B cell (primary cell): ENCODE data around the gene C18orf63. TPM values are rescaled to one million over a fixed set of nuclear protein-coding genes. Genes with fewer than 3 reads are reported as not detected.

ENCODE experiments used
- ATAC-seq: fragments of 200-7000 bp; cut with Tn5 transposase; one replicate; pipeline ENCODE4 v1.10.0; 2021; ENCODE audit warnings: low read depth, mild to moderate bottlenecking, moderate number of reproducible peaks, moderate library complexity
- CTCF ChIA-PET: fragments of 350-600 bp; sonication (Branson Sonifier 250); formaldehyde crosslinking; loops from one replicate; lab custom pipeline; 2021; ENCODE audit warnings: antibody characterized with exemption, inconsistent platforms; lab: Charles Lee
- POLR2A ChIA-PET: fragments of 350-600 bp; sonication (Branson Sonifier 250); formaldehyde crosslinking; loops from one replicate; lab custom pipeline; 2021; ENCODE audit warnings: antibody characterized with exemption; lab: Charles Lee
- DNase-seq: peaks from one replicate; pipeline ENCODE4 v3.0.0; 2013
- H2AFZ ChIP-seq: 2 replicates; pipeline ENCODE4 v1.6.1; 2012; ENCODE audit warnings: mild to moderate bottlenecking, low read depth, low read length; ENCODE audit not compliant: insufficient read depth, poor library complexity, severe bottlenecking
- H3K27ac ChIP-seq, 2 donors: 1 replicate in 1 of 2; 2 replicates in 1 of 2; pipeline ENCODE4 v1.5.1; 2012 to 2013; ENCODE audit warnings: low read length in 2 of 2, mild to moderate bottlenecking in 2 of 2, moderate library complexity in 1 of 2
- H3K27me3 ChIP-seq, 4 experiments: fragments of 200-600 bp in 1 of 4; sonication (generic) in 1 of 4; replicated peaks in 1 of 4; 1 replicate in 2 of 4; 2 replicates in 2 of 4; pipeline versions ENCODE4 v1.6.1 to v1.7.0; 2013 to 2016; ENCODE audit warnings: low read length in 3 of 4, mild to moderate bottlenecking in 2 of 4, mixed read lengths in 1 of 4, moderate library complexity in 1 of 4; ENCODE audit not compliant: insufficient read depth in 4 of 4, control insufficient read depth in 3 of 4; ENCODE audit errors: control extremely low read depth in 1 of 4
- H3K36me3 ChIP-seq, 2 experiments: replicated peaks in 1 of 2; 1 replicate in 1 of 2; 2 replicates in 1 of 2; pipeline versions ENCODE4 v1.6.1 to v1.7.1; 2013; ENCODE audit warnings: low read length in 1 of 2; ENCODE audit not compliant: insufficient read depth in 2 of 2, control insufficient read depth in 1 of 2; ENCODE audit errors: control extremely low read depth in 1 of 2, extremely low read depth in 1 of 2
- H3K4me1 ChIP-seq, 2 donors: fragments of 200-600 bp in 1 of 2; sonication (generic) in 1 of 2; 1 replicate in 1 of 2; 2 replicates in 1 of 2; pipeline versions ENCODE4 v1.5.1 to v1.6.1; 2013 to 2017; ENCODE audit warnings: low read length in 2 of 2; ENCODE audit not compliant: control insufficient read depth in 2 of 2, insufficient read depth in 2 of 2
- H3K4me2 ChIP-seq: replicated peaks from 2 replicates; pipeline ENCODE3; 2012; ENCODE audit warnings: mild to moderate bottlenecking, low read depth, low read length; ENCODE audit not compliant: poor library complexity, severe bottlenecking
- H3K4me3 ChIP-seq, 5 experiments: fragments of 200-600 bp in 1 of 5; sonication (generic) in 1 of 5; 1 replicate in 3 of 5; 2 replicates in 2 of 5; pipeline versions ENCODE4 v1.5.1 to v1.7.0; 2011 to 2016; ENCODE audit warnings: low read length in 4 of 5, mild to moderate bottlenecking in 4 of 5, low read depth in 2 of 5, control low read depth in 1 of 5, moderate library complexity in 1 of 5; ENCODE audit not compliant: insufficient read depth in 1 of 5; ENCODE audit errors: control extremely low read depth in 1 of 5, extremely low read depth in 1 of 5
- H3K79me2 ChIP-seq: fragments of 200-600 bp; sonication (generic); one replicate; pipeline ENCODE4 v1.6.0; 2016; ENCODE audit warnings: low read length; ENCODE audit not compliant: control insufficient read depth, insufficient read depth
- H3K9ac ChIP-seq: fragments of 200-600 bp; sonication (generic); 2 replicates; pipeline ENCODE4 v1.6.1; 2017; ENCODE audit warnings: mild to moderate bottlenecking, low read length, moderate library complexity
- H3K9me3 ChIP-seq, 3 donors: one replicate each; pipeline versions ENCODE4 v1.6.1 to v1.7.1; 2013; ENCODE audit warnings: low read length in 2 of 3; ENCODE audit not compliant: control insufficient read depth in 2 of 3, insufficient read depth in 1 of 3; ENCODE audit errors: control extremely low read depth in 1 of 3
- H4K20me1 ChIP-seq: 2 replicates; pipeline ENCODE4 v1.6.0; 2012; ENCODE audit warnings: mild to moderate bottlenecking, low read length; ENCODE audit not compliant: insufficient read depth, control insufficient read depth, poor library complexity, severe bottlenecking
- H3K27ac Mint-ChIP-seq: one replicate; pipeline ENCODE4 v1.8.0; 2021; ENCODE audit warnings: mixed read lengths
- H3K27me3 Mint-ChIP-seq: one replicate; pipeline ENCODE4 v1.8.0; 2021; ENCODE audit warnings: mixed read lengths
- H3K4me1 Mint-ChIP-seq: one replicate; pipeline ENCODE4 v1.8.0; 2021; ENCODE audit warnings: mixed read lengths
- H3K4me3 Mint-ChIP-seq: one replicate; pipeline ENCODE4 v1.8.0; 2021; ENCODE audit warnings: mixed read lengths
- H3K9me3 Mint-ChIP-seq: one replicate; pipeline ENCODE4 v1.8.0; 2022; ENCODE audit warnings: mixed read lengths; ENCODE audit not compliant: insufficient read depth
- EZH2 ChIP-seq: IDR thresholded peaks from 2 replicates; pipeline ENCODE4 v1.6.1; 2012; ENCODE audit warnings: borderline replicate concordance, low read depth, mild to moderate bottlenecking, moderate library complexity, low read length; ENCODE audit not compliant: insufficient read depth, poor library complexity, severe bottlenecking
- WGBS: methylation state at CpG from one replicate; pipeline ENCODE4 v1.1.5; 2013; ENCODE audit warnings: missing lambda C conversion rate; ENCODE audit not compliant: insufficient coverage; 5-methylcytosine and 5-hydroxymethylcytosine counted together
- intact Hi-C: fragments of 100-400 bp; cut with micrococcal nuclease; formaldehyde crosslinking; loops from one replicate; pipeline ENCODE4 v1.10.0; 2022
- polyA plus RNA-seq: library from polyadenylated mRNA; depleted of rRNA; stranded (reverse); fragments of >200 nt; gene quantifications from 2 replicates; pipeline ENCODE4 v1.2.3, GENCODE V29; 2012
- total RNA-seq, 2 donors: library from RNA; stranded (reverse); fragments of 120-200 nt in 1 of 2; gene quantifications; 1 replicate in 1 of 2; 2 replicates in 1 of 2; pipeline versions ENCODE4 v1.2.3 to v1.2.4, GENCODE V29; 2013 to 2022
- TF ChIP-seq, protein P1 (sequence below): fragments of 200-600 bp; IDR thresholded peaks from one replicate; pipeline ENCODE4 v1.8.0; 2022; ENCODE audit warnings: antibody characterized with exemption, mild to moderate bottlenecking

C18orf63 gene
- total and polyA plus RNA-seq, 2 donors (not counting 1 experiment from before 2014, with no cell fraction given), result not detected

DNA sequence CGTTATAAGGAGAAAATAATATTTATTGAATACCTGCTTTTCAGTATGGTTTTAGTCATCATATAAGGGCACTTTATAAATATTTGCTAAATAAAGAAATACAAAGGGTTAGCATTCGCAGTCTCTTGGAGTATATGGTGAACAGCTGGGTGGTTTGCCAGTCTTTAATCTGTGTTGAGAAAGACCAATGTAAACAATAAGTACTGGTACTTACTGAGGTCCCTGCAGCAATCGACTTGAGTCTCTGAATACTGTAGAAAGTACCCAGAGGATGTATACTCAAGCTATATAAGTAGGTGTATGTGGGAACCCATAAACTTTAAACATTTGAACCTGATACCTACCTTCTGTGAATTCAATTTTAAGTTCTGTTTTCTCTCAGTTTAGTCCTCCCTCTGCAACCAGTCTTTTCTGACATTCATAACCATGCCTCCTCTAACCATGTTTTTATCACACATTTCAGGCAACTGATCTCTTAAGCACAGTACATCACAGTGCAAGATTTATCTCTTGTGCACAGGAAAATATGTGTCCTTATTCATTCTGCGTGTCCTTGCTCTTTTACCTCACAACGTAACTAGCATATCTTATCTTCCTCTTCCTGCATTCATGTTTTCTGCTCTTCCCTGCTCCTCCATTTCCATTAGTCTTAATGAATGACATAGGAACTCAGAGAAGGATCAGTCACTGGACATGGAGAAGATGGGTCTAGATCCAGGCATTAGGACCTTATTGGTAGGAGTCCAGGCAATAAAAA is 21.7 kb downstream of the C18orf63 start:
- H3K4me2 ChIP-seq, result no peak overlapping the region
- no peaks in the 10 kb centered on the region for H4K20me1 ChIP-seq
- no peaks in the 10 kb centered on the region for H3K79me2 ChIP-seq
- intact Hi-C loops, result no loop called here
- Mint-ChIP-seq H3K27ac (peak overlapping the region; percentile 38), H3K9me3 (peaks cover 5% of the 10 kb centered on the region), H3K4me3 (no peak overlapping the region), H3K27me3 (no peaks in the 10 kb centered on the region), H3K4me1 (peaks cover 54% of the 10 kb centered on the region)
- peaks cover 22 to 33% of the 10 kb centered on the region in 2 donors for H3K4me1 ChIP-seq
- H2AFZ ChIP-seq, result no peak overlapping the region
- CTCF ChIA-PET, result interaction anchor here (6.0 kb wide), 1 partner anchor 137 kb away, joined by 196 read pairs; no protein-coding TSS in a partner anchor
- TF ChIP-seq EZH2, result no peak
- TF ChIP-seq, protein P1, sequence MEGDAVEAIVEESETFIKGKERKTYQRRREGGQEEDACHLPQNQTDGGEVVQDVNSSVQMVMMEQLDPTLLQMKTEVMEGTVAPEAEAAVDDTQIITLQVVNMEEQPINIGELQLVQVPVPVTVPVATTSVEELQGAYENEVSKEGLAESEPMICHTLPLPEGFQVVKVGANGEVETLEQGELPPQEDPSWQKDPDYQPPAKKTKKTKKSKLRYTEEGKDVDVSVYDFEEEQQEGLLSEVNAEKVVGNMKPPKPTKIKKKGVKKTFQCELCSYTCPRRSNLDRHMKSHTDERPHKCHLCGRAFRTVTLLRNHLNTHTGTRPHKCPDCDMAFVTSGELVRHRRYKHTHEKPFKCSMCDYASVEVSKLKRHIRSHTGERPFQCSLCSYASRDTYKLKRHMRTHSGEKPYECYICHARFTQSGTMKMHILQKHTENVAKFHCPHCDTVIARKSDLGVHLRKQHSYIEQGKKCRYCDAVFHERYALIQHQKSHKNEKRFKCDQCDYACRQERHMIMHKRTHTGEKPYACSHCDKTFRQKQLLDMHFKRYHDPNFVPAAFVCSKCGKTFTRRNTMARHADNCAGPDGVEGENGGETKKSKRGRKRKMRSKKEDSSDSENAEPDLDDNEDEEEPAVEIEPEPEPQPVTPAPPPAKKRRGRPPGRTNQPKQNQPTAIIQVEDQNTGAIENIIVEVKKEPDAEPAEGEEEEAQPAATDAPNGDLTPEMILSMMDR, result no peak
- WGBS, result 100% methylated on average over 1 of the region's 5 CpGs
- no peaks in the 10 kb centered on the region for H3K27me3 ChIP-seq
- H3K9me3 ChIP-seq, result peaks cover 0 to 5% (median 4%) of the 10 kb centered on the region in 3 donors
- no peak overlapping the region for H3K27ac ChIP-seq
- POLR2A ChIA-PET, result no interaction called here
- H3K9ac ChIP-seq, result no peak overlapping the region
- no peak for DNase-seq
- H3K36me3 ChIP-seq, result no peaks in the 10 kb centered on the region
- no peak for ATAC-seq
- H3K4me3 ChIP-seq, result no peak overlapping the region

DNA sequence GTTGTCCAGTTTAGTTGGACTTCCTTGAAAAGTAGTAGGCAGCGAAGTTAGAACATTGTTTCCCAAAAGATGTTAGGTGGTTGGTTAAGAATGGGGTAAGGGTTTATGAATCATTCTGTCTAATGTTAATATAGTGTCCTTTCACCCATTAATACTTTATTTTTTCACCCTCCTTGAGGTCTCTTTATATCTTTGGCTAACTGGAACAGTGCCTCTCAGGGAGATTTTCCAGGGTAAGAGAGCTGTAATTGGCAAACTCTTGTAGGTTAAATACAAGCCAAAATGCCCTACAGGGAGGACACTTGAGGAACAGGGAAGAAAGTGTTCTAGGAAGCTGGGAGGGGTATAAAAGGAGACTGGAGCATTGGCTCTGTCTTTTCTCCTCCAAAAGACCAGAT is 22.3 kb downstream of the C18orf63 start:
- intact Hi-C loops, result no loop called here

More for the DNA sequence above, 22.3 kb downstream of the C18orf63 start:
- DNase-seq, result no peak
- H3K27me3 ChIP-seq, result no peaks in the 10 kb centered on the region
- TF ChIP-seq, protein P1, result no peak
- TF ChIP-seq EZH2, result no peak
- WGBS, result no CpG with 5 or more reads among the region's 1 CpG
- peaks cover 0 to 5% (median 4%) of the 10 kb centered on the region in 3 donors for H3K9me3 ChIP-seq
- H3K4me2 ChIP-seq, result no peak overlapping the region
- H4K20me1 ChIP-seq, result no peaks in the 10 kb centered on the region
- H3K79me2 ChIP-seq, result no peaks in the 10 kb centered on the region
- no peak overlapping the region for H3K4me3 ChIP-seq
- H3K9me3 Mint-ChIP-seq, result peaks cover 4% of the 10 kb centered on the region
- ATAC-seq, result no peak
- no peak overlapping the region for H3K9ac ChIP-seq
- POLR2A ChIA-PET, result no interaction called here
- H2AFZ ChIP-seq, result no peak overlapping the region
- H3K27ac Mint-ChIP-seq, result no peak overlapping the region
- H3K36me3 ChIP-seq, result no peaks in the 10 kb centered on the region
- peaks cover 21 to 30% of the 10 kb centered on the region in 2 donors for H3K4me1 ChIP-seq
- H3K4me1 Mint-ChIP-seq, result peaks cover 50% of the 10 kb centered on the region
- H3K27me3 Mint-ChIP-seq, result no peaks in the 10 kb centered on the region
- H3K4me3 Mint-ChIP-seq, result no peak overlapping the region
- CTCF ChIA-PET, result interaction anchor here (1.2 to 6.0 kb wide), 4 partner anchors 26 to 143 kb away, joined by 3 to 196 read pairs (median 8); no protein-coding TSS in a partner anchor
- no peak overlapping the region for H3K27ac ChIP-seq
